Ishikawa (cell line): ENCODE data around the gene CACNA2D3.

Experiments
- EGR1 ChIP-seq: IDR thresholded peaks from 2 replicates; pipeline ENCODE4 v1.6.1; 2012
- EP300 ChIP-seq: IDR thresholded peaks from 2 replicates; pipeline ENCODE4 v1.6.1; 2012; ENCODE audit warnings: borderline replicate concordance
- NFIC ChIP-seq: IDR thresholded peaks from 2 replicates; pipeline ENCODE4 v1.6.1; 2012
- RAD21 ChIP-seq: IDR thresholded peaks from 2 replicates; pipeline ENCODE4 v1.6.1; 2012; ENCODE audit warnings: low read depth
- REST ChIP-seq: IDR thresholded peaks from 2 replicates; pipeline ENCODE4 v1.6.1; 2012; ENCODE audit warnings: low read depth, mild to moderate bottlenecking
- TAF1 ChIP-seq: IDR thresholded peaks from 2 replicates; pipeline ENCODE4 v1.6.1; 2012; ENCODE audit warnings: low read depth, mild to moderate bottlenecking
- TCF12 ChIP-seq: IDR thresholded peaks from 2 replicates; pipeline ENCODE4 v1.6.1; 2012; ENCODE audit warnings: low read depth
- TEAD4 ChIP-seq: IDR thresholded peaks from 2 replicates; pipeline ENCODE4 v1.6.1; 2012
- YY1 ChIP-seq: IDR thresholded peaks from 2 replicates; pipeline ENCODE4 v1.6.1; 2012; ENCODE audit warnings: low read depth

- TF ChIP-seq TAF1, result no peak
- no peak for TF ChIP-seq EP300
- TF ChIP-seq EGR1, result no peak
- TF ChIP-seq TCF12, result no peak
- TF ChIP-seq REST, result no peak
- no peak for TF ChIP-seq RAD21
- TF ChIP-seq NFIC, result no peak
- no peak for TF ChIP-seq TEAD4
- TF ChIP-seq YY1, result no peak
Observed at GRCh38 chr3:54960701-54961100, 838.3 kb downstream of the CACNA2D3 start.
